ENCODE results near the gene FTCDNL1. TPM values are rescaled to one million over a fixed set of nuclear protein-coding genes. Genes with fewer than 3 reads are reported as not detected.
A peak's percentile ranks its signal among the peaks of the same experiment; 100 is the strongest.

The FTCDNL1 gene
- total and polyA plus RNA-seq, 2 of the 13 experiments (the other 11 are each of a cell fraction or from before 2014, with no cell fraction given): 0.98 to 1.4 TPM

DNA sequence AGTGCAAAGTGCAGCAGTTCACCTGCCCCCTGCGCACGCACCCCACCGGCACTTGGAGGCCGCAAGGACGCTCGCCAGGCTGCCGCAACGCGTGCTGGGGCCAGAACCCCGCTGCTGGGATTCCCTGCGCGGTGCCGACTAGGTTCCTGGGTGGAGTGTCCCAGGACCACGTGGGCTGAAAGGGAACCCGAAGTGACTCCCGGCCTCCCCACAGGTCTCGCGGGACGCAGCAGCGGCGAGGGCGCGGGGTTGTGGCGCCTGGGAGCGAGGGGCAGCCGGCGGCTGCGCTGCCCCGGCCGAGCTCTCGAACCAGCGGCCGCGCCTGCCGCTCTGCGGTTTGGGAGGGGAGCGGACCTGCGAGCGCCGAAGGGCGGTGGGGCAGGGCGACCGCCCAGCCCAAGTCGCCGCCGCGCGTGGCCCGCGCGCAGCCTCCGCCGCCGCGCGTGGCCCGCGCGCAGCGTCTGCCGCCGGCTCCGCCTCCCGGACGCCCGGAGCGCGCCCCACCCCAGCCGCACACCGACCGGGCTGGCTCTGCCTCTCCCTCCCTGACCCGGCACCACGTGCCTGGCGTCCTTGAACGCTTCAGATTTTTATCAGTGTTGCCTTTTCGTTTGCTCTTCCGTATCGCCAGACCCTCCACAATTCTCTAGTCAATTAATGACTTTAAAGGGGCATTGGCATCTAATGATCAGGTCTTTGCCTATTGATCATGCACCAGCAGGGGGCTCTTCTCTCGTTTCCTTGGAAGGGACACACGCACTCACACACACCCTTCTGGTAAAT lies at the start of gene FTCDNL1 (continued):
- TF ChIP-seq BHLHE40 (IDR thresholded peaks at IDR 0.05; ENCODE audit: low read length): peak; percentile 49
- no peak for TF ChIP-seq NR2F6 (IDR thresholded peaks at IDR 0.05)
- TF ChIP-seq NR2F6 (CRISPR knock-in tag; IDR thresholded peaks at IDR 0.05): peak; percentile 60; the same call in 1 of the 2 replicates
- peak; percentile 89 for TF ChIP-seq PHF21A (CRISPR knock-in tag; IDR thresholded peaks at IDR 0.05)
- TF ChIP-seq ZNF292 (CRISPR knock-in tag; IDR thresholded peaks at IDR 0.05; ENCODE audit: borderline replicate concordance, low read depth): peak; percentile 74
- TF ChIP-seq ZMAT3 (CRISPR knock-in tag; conservative IDR thresholded peaks at IDR 0.05): no peak
- no peak for TF ChIP-seq ZFP36L2 (CRISPR knock-in tag; IDR thresholded peaks at IDR 0.05)
- TF ChIP-seq, protein P1, sequence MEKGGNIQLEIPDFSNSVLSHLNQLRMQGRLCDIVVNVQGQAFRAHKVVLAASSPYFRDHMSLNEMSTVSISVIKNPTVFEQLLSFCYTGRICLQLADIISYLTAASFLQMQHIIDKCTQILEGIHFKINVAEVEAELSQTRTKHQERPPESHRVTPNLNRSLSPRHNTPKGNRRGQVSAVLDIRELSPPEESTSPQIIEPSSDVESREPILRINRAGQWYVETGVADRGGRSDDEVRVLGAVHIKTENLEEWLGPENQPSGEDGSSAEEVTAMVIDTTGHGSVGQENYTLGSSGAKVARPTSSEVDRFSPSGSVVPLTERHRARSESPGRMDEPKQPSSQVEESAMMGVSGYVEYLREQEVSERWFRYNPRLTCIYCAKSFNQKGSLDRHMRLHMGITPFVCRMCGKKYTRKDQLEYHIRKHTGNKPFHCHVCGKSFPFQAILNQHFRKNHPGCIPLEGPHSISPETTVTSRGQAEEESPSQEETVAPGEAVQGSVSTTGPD (CRISPR knock-in tag; IDR thresholded peaks at IDR 0.05): no peak
- TF ChIP-seq ELF3 (CRISPR knock-in tag; IDR thresholded peaks at IDR 0.05): peak; percentile 57; the same call in 1 of the 2 replicates
- TF ChIP-seq DPF2 (CRISPR knock-in tag; IDR thresholded peaks at IDR 0.05; ENCODE audit: borderline replicate concordance, low read depth): 0 out of 2 replicates have a peak, but pooled peaks have one; percentile 43
- no peak for TF ChIP-seq ZNF609 (CRISPR knock-in tag; IDR thresholded peaks at IDR 0.05; ENCODE audit: borderline replicate concordance)
- TF ChIP-seq ZNF841 (CRISPR knock-in tag; IDR thresholded peaks at IDR 0.05; ENCODE audit: borderline replicate concordance): 0 out of 2 replicates have a peak, but pooled peaks have one; percentile 34
- no peak for TF ChIP-seq HCFC1 (IDR thresholded peaks at IDR 0.05; ENCODE audit: low read depth, low read length)
- TF ChIP-seq NFIB (CRISPR knock-in tag; IDR thresholded peaks at IDR 0.05; ENCODE audit: borderline replicate concordance): no peak
- no peak for TF ChIP-seq IKZF4 (CRISPR knock-in tag; IDR thresholded peaks at IDR 0.05; ENCODE audit: borderline replicate concordance, low read depth, not compliant biosample characterization)
- TF ChIP-seq PTBP1 (IDR thresholded peaks at IDR 0.05; ENCODE audit: low read depth, low read length, poor library complexity, severe bottlenecking): peak; percentile 51
- no peak for TF ChIP-seq HNRNPK (IDR thresholded peaks at IDR 0.05; ENCODE audit: low read depth, low read length, poor library complexity, severe bottlenecking)
- no peak for TF ChIP-seq HIC2 (CRISPR knock-in tag; IDR thresholded peaks at IDR 0.05; ENCODE audit: low read depth)
- TF ChIP-seq, protein P2, sequence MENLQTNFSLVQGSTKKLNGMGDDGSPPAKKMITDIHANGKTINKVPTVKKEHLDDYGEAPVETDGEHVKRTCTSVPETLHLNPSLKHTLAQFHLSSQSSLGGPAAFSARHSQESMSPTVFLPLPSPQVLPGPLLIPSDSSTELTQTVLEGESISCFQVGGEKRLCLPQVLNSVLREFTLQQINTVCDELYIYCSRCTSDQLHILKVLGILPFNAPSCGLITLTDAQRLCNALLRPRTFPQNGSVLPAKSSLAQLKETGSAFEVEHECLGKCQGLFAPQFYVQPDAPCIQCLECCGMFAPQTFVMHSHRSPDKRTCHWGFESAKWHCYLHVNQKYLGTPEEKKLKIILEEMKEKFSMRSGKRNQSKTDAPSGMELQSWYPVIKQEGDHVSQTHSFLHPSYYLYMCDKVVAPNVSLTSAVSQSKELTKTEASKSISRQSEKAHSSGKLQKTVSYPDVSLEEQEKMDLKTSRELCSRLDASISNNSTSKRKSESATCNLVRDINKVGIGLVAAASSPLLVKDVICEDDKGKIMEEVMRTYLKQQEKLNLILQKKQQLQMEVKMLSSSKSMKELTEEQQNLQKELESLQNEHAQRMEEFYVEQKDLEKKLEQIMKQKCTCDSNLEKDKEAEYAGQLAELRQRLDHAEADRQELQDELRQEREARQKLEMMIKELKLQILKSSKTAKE (CRISPR knock-in tag; IDR thresholded peaks at IDR 0.05; ENCODE audit: borderline replicate concordance): 0 out of 2 replicates have a peak, but pooled peaks have one; percentile 33
